ENCODE results near the gene ZNF740.

GRCh38 chr12:53197011-53197640 is 16.6 kb downstream of the ZNF740 start:
- TF ChIP-seq EZH2 (IDR thresholded peaks at IDR 0.05; ENCODE audit: borderline replicate concordance, low read length) = no peak
- TF ChIP-seq CTCF (IDR thresholded peaks at IDR 0.05; ENCODE audit: low read length) = no peak
